ENCODE data around the gene REPIN1. TPM values are rescaled to one million over a fixed set of nuclear protein-coding genes. Genes with fewer than 3 reads are reported as not detected.

Gene REPIN1
- total RNA-seq, 4 donors from 2014 or later, result 47.8 to 71.4 (median 63.9) TPM

DNA sequence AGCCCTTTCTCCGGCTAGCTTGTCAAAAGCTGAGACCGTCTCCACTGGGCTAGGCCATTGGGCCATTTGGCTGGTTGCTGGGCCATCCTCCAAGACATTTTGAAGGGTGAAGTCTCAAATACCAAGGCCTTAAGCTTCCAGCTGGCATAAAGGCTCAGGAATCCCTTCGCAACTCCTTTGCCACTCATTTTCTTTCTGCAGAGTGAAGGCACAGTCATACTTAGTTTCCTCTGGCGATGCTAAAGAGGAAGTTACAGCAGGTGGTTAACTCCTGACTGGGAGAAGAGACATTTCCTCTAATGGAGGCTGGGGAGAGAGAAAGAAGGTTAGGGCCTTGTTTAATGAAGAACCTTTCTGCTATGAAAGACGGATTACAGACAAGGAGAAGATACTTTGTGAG lies 4.8 kb upstream of the REPIN1 start:
- no peak for DNase-seq (ENCODE audit: low spot score in 2 of 2)
- TF ChIP-seq, protein P1, sequence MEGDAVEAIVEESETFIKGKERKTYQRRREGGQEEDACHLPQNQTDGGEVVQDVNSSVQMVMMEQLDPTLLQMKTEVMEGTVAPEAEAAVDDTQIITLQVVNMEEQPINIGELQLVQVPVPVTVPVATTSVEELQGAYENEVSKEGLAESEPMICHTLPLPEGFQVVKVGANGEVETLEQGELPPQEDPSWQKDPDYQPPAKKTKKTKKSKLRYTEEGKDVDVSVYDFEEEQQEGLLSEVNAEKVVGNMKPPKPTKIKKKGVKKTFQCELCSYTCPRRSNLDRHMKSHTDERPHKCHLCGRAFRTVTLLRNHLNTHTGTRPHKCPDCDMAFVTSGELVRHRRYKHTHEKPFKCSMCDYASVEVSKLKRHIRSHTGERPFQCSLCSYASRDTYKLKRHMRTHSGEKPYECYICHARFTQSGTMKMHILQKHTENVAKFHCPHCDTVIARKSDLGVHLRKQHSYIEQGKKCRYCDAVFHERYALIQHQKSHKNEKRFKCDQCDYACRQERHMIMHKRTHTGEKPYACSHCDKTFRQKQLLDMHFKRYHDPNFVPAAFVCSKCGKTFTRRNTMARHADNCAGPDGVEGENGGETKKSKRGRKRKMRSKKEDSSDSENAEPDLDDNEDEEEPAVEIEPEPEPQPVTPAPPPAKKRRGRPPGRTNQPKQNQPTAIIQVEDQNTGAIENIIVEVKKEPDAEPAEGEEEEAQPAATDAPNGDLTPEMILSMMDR (IDR thresholded peaks at IDR 0.05), result no peak
- TF ChIP-seq POLR2A (IDR thresholded peaks at IDR 0.05), result no peak
- H3K4me3 ChIP-seq (ENCODE audit: low read depth, poor library complexity, severe bottlenecking), result no peak overlapping the region
- intact Hi-C loops (cut with DNase I; ENCODE audit: low total_unique reads), result no loop called here
- 78 to 91% methylated on average over 5 of the region's 5 CpGs for WGBS, 2 donors

DNA sequence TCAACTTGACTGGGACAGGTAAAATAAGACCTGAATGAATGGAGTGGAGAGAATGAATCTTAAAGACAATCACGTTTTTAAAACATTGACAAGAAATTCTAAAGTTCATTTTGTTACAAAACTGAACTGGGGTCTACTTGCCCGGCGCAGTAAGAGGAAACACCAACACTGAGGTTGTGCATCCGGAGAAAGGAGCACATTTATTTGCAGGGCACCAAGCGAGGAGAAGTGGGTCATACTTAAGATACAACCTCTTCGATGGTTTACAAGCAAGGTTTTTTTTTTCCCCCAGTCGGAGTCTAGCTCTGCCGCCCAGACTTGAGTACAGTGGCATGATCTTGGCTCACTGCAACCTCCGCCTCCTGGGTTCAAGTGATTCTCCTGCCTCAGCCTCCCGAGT lies 3.4 kb upstream of the REPIN1 start:
- TF ChIP-seq, protein P1 (IDR thresholded peaks at IDR 0.05), result no peak
- no peak for TF ChIP-seq POLR2A (IDR thresholded peaks at IDR 0.05)
- no peak overlapping the region for H3K4me3 ChIP-seq (ENCODE audit: low read depth, poor library complexity, severe bottlenecking)
- DNase-seq (ENCODE audit: low spot score in 2 of 2), result no peak
- intact Hi-C loops (cut with DNase I; ENCODE audit: low total_unique reads), result no loop called here
- 86 to 91% methylated on average over 10 of the region's 10 CpGs for WGBS, 2 donors

DNA sequence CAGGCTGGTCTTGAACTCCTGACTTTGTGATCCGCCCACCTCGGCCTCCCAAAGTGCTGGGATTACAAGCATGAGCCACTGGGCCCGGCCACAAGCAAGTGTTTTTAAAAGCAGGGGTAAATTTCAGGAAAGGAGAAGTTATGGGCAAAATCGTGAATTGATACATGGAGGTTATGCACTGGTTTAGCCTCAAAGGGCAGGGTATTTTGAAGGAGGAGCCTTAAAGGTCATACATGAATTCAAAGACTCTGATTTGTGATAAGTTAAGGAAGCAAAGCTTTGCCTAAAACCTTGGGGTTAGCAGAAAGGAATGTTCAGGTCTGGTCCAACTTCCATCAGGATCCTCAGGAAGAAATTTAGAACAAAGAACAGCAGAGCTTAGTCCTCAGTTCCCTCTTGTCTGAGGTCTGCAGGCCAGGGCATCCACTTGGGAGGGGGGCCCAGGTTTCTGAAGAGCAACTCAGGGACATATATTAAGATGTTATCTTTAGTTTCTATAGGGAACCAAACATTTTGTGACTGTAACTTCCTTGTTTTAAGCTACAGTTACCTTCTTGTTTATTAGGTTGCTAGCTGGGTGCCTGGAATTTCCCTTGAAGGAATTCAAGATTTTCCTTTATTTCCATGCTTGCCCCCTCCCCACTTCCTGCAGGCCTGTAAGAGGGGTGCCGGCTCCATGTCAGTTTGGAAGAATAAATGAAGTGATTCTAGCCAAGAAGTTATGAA lies 2.8 kb upstream of the REPIN1 start:
- WGBS, 2 donors, result 73 to 89% methylated on average over 5 of the region's 5 CpGs
- TF ChIP-seq POLR2A (IDR thresholded peaks at IDR 0.05), result no peak
- TF ChIP-seq, protein P1 (IDR thresholded peaks at IDR 0.05), result no peak
- intact Hi-C loops (cut with DNase I; ENCODE audit: low total_unique reads), result no loop called here
- no peak for DNase-seq (ENCODE audit: low spot score in 2 of 2)
- no peak overlapping the region for H3K4me3 ChIP-seq (ENCODE audit: low read depth, poor library complexity, severe bottlenecking)

DNA sequence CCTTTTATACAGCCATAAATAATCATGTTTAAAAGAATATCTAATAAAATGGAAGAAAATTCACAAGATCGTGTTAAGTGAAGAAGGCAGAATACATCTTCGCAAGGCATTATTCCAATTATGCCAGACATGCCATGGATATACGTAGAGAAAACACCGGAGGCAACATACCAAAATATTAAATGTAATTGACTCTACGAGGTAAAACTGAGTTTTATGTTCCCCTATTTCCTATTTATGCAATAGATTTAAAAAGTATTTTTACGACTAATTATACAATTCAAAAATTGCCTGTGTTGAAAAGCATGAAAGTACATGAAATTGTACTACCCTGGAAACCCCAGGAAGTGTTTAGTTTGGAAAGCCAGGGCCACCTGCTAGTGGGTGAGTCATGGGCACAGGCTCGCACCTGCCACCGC lies 936 bp upstream of the REPIN1 start:
- 25 to 33% methylated on average over 8 of the region's 8 CpGs for WGBS, 2 donors
- intact Hi-C loops (cut with DNase I; ENCODE audit: low total_unique reads), result no loop called here

DNA sequence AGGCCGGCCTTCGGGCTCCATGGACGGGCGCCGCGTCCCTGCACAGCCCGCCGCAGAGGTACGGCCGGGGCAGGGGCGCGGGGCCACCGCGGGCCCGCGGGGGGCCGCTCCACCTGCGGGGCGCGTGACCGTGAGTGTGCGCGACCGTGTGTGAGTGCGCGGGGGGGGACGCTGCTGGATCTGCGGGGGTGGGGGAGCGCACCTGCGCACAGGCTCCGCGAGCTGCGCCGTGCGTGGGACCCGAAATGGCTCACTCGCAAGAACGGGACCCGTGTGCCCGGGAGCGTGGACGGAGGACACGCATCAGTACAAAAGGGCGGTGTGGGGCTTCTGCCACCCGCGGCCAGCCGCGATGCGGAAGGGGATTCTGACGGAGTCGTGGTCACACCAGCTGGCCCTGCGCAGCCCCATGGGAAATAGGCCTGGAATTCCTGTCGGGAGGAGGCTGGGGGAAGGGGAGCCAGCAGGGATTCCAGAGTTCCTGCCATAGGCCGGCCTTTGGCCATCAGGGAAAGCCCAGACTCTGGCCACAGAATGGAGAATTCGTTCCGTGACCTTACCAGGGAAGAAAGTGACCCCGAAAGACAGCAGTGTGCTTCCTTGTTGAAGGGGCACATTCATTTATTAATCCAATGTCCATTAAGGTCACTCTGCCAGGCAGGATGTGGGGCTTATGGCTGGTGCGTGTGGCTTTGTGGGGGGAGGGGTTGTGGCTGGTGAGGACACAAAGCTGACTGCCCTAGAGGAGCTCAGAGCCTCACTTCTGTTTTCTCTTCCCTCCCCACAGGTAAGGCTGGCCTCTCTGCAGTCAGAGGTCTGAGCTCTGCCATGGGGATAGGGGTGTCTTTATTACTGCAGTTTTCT lies 494 bp downstream of the REPIN1 start:
- H3K4me3 ChIP-seq (ENCODE audit: low read depth, poor library complexity, severe bottlenecking), result peak overlapping the region; percentile 81
- TF ChIP-seq POLR2A (IDR thresholded peaks at IDR 0.05), result no peak
- WGBS, 2 donors, result 1% methylated on average over 26 to 49 of the region's 58 CpGs
- intact Hi-C loops (cut with DNase I; ENCODE audit: low total_unique reads), result no loop called here
- peak in 1 of 2 donors; percentile 39 for DNase-seq (ENCODE audit: low spot score in 2 of 2)

More for the DNA sequence above, 936 bp upstream of the REPIN1 start:
- TF ChIP-seq, protein P1 (IDR thresholded peaks at IDR 0.05), result no peak
- no peak for TF ChIP-seq POLR2A (IDR thresholded peaks at IDR 0.05)
- DNase-seq (ENCODE audit: low spot score in 2 of 2), result no peak
- H3K4me3 ChIP-seq (ENCODE audit: low read depth, poor library complexity, severe bottlenecking), result no peak overlapping the region
